Lower lobe of right lung (tissue), 2 donors: ENCODE results near the gene SCGB2A2. TPM values are rescaled to one million over a fixed set of nuclear protein-coding genes. Genes with fewer than 3 reads are reported as not detected.

Experiments used
- ATAC-seq, 2 donors: fragments of 200-7000 bp; cut with Tn5 transposase; one replicate each; pipeline ENCODE4 v1.9.1; 2020 to 2022; ENCODE audit warnings: mild to moderate bottlenecking in 2 of 2, moderate library complexity in 2 of 2
- DNase-seq: peaks from one replicate; pipeline ENCODE4 v3.0.0-alpha.2; 2020
- H3K27ac ChIP-seq: fragments of 200-600 bp; one replicate; pipeline ENCODE4 v1.8.0; 2022
- H3K27me3 ChIP-seq: fragments of 200-600 bp; one replicate; pipeline ENCODE4 v1.8.0; 2022; ENCODE audit warnings: low read depth
- H3K36me3 ChIP-seq: fragments of 200-600 bp; one replicate; pipeline ENCODE4 v1.8.0; 2022; ENCODE audit warnings: mild to moderate bottlenecking
- H3K4me1 ChIP-seq: fragments of 200-600 bp; one replicate; pipeline ENCODE4 v1.8.0; 2022
- H3K4me3 ChIP-seq: fragments of 200-600 bp; one replicate; pipeline ENCODE4 v1.8.0; 2022; ENCODE audit warnings: mild to moderate bottlenecking
- H3K9me3 ChIP-seq: fragments of 200-600 bp; one replicate; pipeline ENCODE4 v1.8.0; 2022
- intact Hi-C: fragments of 100-400 bp; cut with DNase I; formaldehyde crosslinking; loops from one replicate; pipeline ENCODE4 v1.11.0; 2022
- total RNA-seq: library from RNA; stranded (reverse); fragmentation: NEBNext Ultra II Directional; extraction: Animal tissue kit (Norgen Biotek cat#: 25700); gene quantifications from one replicate; pipeline ENCODE4 v1.2.1, GENCODE V29; 2021
- TF ChIP-seq, protein P1 (sequence below): fragments of 200-600 bp; IDR thresholded peaks from one replicate; pipeline ENCODE4 v1.8.0; 2022; ENCODE audit warnings: antibody characterized with exemption, mild to moderate bottlenecking
- donor health status: DM: no; HTN: yes; CAD: no; lungs with severe emphysema.

The SCGB2A2 gene
- total RNA-seq, 1 donor from 2014 or later, result not detected

DNA sequence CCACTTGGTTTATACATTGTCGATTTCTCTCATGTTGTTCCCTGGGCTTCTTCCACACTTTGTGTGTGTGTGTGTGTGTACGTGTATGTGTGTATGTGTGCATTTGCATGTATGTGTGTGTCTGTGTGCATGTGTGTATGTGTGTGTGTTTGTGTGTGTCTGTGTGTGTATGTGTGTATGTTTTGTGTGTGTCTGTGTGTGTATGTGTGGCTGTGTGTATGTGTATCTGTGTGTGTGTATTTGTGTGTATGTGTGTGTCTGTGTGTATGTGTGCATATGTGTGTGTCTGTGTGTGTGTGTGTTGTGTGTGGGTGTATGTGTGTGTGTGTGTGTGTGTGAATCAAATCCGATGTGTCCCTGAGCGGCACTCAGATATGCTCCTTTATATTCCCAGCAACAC is 32.5 kb upstream of the SCGB2A2 start:
- Histone ChIP-seq H3K36me3 (no peaks in the 10 kb centered on the region), H3K4me1 (no peaks in the 10 kb centered on the region), H3K9me3 (no peaks in the 10 kb centered on the region), H3K27ac (no peak overlapping the region), H3K4me3 (no peak overlapping the region), H3K27me3 (no peaks in the 10 kb centered on the region)
- ATAC-seq (no peak), DNase-seq (no peak)
- intact Hi-C loops, result no loop called here
- TF ChIP-seq, protein P1, sequence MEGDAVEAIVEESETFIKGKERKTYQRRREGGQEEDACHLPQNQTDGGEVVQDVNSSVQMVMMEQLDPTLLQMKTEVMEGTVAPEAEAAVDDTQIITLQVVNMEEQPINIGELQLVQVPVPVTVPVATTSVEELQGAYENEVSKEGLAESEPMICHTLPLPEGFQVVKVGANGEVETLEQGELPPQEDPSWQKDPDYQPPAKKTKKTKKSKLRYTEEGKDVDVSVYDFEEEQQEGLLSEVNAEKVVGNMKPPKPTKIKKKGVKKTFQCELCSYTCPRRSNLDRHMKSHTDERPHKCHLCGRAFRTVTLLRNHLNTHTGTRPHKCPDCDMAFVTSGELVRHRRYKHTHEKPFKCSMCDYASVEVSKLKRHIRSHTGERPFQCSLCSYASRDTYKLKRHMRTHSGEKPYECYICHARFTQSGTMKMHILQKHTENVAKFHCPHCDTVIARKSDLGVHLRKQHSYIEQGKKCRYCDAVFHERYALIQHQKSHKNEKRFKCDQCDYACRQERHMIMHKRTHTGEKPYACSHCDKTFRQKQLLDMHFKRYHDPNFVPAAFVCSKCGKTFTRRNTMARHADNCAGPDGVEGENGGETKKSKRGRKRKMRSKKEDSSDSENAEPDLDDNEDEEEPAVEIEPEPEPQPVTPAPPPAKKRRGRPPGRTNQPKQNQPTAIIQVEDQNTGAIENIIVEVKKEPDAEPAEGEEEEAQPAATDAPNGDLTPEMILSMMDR, result no peak

DNA sequence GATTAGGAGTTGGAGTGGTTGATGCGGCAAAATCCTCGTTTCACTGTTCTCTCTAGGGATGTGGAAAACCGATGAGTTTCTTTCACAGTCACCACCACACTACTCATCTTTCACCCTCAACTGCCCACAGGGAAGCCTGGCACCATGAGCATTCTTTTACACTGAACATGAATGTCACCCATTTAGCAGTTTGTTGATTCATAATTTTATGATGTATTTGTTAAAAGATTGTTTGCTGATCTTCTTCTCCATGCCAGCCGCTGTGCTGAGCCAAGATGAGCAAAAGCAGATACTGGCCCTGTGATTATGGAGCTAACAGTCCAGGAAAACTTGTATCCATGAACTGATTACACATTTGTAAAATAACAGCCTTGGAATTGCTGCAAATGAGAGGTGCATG is 31.8 kb upstream of the SCGB2A2 start:
- intact Hi-C loops, result no loop called here
- H3K27me3 ChIP-seq, result peaks cover 2% of the 10 kb centered on the region

DNA sequence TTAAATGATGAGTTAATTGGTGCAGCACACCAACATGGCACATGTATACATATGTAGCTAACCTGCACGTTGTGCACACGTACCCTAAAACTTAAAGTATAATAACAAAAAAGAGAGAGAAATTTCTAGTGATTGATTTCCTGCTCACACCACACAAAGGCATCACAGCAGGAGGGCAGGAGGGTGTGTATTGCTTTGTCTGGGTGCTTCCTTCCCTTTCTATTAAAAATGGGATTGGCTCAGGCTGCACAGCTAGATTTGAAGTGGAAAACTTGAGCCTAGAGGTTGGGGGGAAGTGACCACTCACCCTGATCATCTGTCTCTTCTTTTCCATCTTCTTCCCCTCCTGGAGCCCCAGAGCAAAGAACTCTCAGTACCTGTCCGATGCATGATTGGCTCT is 28.9 kb upstream of the SCGB2A2 start:
- Histone ChIP-seq H3K36me3 (no peaks in the 10 kb centered on the region), H3K27ac (no peak overlapping the region), H3K27me3 (peaks cover 8% of the 10 kb centered on the region), H3K9me3 (no peaks in the 10 kb centered on the region), H3K4me1 (no peaks in the 10 kb centered on the region), H3K4me3 (no peak overlapping the region)
- TF ChIP-seq, protein P1, result no peak
- ATAC-seq (no peak), DNase-seq (no peak)
- intact Hi-C loops, result no loop called here

More for the DNA sequence above, 31.8 kb upstream of the SCGB2A2 start:
- TF ChIP-seq, protein P1, result no peak
- no peak for DNase-seq
- Histone ChIP-seq H3K27ac (no peak overlapping the region), H3K4me1 (no peaks in the 10 kb centered on the region), H3K36me3 (no peaks in the 10 kb centered on the region), H3K9me3 (no peaks in the 10 kb centered on the region), H3K4me3 (no peak overlapping the region)
- no peak for ATAC-seq

DNA sequence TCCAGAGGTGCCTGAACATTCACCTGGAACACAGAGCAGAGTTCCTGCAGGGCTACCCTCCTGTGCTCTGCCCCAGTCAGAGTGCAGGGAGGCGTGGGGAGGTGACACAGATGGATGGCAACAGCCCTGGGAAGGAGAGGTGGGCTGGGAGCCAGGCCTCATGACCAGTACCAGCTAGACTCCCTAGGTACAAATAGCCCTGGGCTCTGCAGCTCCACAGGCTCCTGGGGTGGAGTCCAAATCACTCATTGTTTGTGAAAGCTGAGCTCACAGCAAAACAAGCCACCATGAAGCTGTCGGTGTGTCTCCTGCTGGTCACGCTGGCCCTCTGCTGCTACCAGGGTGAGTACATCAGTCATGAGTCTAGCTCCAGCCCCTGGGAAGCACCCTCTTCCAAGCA is 27.9 kb upstream of the SCGB2A2 start, which contains the start of gene SCGB1D2:
TSS of gene SCGB1D2 (plus strand) at position 219 of the 400 bp plus-strand sequence. CDS start at position 288, 69 bp downstream.
- Histone ChIP-seq H3K4me1 (no peaks in the 10 kb centered on the region), H3K27me3 (peaks cover 8% of the 10 kb centered on the region), H3K27ac (no peak within 1 kb of the TSS), H3K36me3 (no peaks in the 10 kb centered on the region), H3K4me3 (no peak within 1 kb of the TSS), H3K9me3 (no peaks in the 10 kb centered on the region)
- ATAC-seq (peak in 1 of 2 donors; percentile 29), DNase-seq (no peak)
- TF ChIP-seq, protein P1, result no peak
- intact Hi-C loops, result no loop called here

DNA sequence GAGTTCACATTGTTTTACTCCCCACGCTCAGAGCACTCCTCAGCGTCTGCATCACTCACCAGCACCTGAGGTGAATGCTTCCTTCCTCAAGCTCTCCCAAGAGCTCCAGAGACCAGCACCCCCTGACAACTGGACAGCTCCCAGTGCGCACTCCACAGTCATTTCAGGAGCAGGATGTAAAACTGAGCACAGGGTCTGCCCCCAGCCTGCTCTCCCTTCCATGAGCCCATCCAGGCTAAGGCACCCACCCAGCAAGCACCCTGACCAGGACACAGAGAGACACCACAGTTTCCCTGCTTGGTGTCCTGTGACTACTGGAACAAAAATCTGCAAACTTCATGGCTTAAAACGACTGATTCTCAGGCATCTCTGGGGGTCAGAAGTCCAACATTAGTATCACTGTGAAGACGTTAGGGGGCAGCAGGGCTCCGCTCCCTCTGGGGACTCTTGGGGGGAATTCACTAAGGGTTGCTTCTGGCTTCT is 24.6 kb upstream of the SCGB2A2 start:
- Histone ChIP-seq H3K4me3 (no peak overlapping the region), H3K4me1 (no peaks in the 10 kb centered on the region), H3K27ac (no peak overlapping the region), H3K36me3 (no peaks in the 10 kb centered on the region), H3K9me3 (peaks cover 4% of the 10 kb centered on the region), H3K27me3 (peaks cover 8% of the 10 kb centered on the region)
- DNase-seq (no peak), ATAC-seq (peak; percentile 46 to 48)
- TF ChIP-seq, protein P1, result no peak
- intact Hi-C loops, result no loop called here
